Measurements from ENCODE around the gene ANXA11. TPM values are rescaled to one million over a fixed set of nuclear protein-coding genes. Genes with fewer than 3 reads are reported as not detected.
A peak's percentile ranks its signal among the peaks of the same experiment; 100 is the strongest.

ANXA11 gene
- total and polyA plus RNA-seq, 2 of the 4 experiments (the other 2 are of a cell fraction) = 39.4 to 109 TPM

GRCh38 chr10:80154626-80154977 is 50.7 kb downstream of the ANXA11 start:
- Histone ChIP-seq H3K27me3 (ENCODE audit: control insufficient read depth, insufficient read depth, low read length) (no peaks in the 10 kb centered on the region), H3K9ac (ENCODE audit: low read depth, low read length) (peak overlapping the region; percentile 46), H3K4me2 (ENCODE audit: low read depth, low read length) (peak overlapping the region; percentile 63), H4K5ac (ENCODE audit: low read depth, low read length) (peak overlapping the region; percentile 74), H4K20me1 (ENCODE audit: insufficient read depth, low read length) (peaks cover 21% of the 10 kb centered on the region), H2AK9ac (replicated peaks; ENCODE audit: low read depth, low read length, poor library complexity) (peak overlapping the region; percentile 96), H3K9me3 (ENCODE audit: control insufficient read depth, insufficient read depth, low read length) (no peaks in the 10 kb centered on the region), H3K4me1 (ENCODE audit: control insufficient read depth, insufficient read depth, low read length) (peaks cover 42% of the 10 kb centered on the region), H2AK5ac (ENCODE audit: low read depth, low read length) (peak overlapping the region; percentile 89), H2BK15ac (ENCODE audit: low read depth, low read length) (peak overlapping the region; percentile 86; the same call in 2 of the 3 replicates), H3K36me3 (ENCODE audit: control insufficient read depth, insufficient read depth, low read length) (peaks cover 55% of the 10 kb centered on the region), H3K18ac (ENCODE audit: low read depth, low read length) (peak overlapping the region; percentile 81), H3K23ac (ENCODE audit: low read depth, low read length) (peak overlapping the region; percentile 94), H2BK20ac (ENCODE audit: low read depth, low read length) (peak overlapping the region; percentile 89), H3K4ac (ENCODE audit: low read depth, low read length) (peak overlapping the region; percentile 95), H3K14ac (replicated peaks; ENCODE audit: low read depth, low read length) (peak overlapping the region; percentile 93), H2BK5ac (ENCODE audit: low read depth, low read length, poor library complexity, severe bottlenecking) (peak overlapping the region; percentile 87), H3K56ac (ENCODE audit: extremely low read depth, insufficient read depth, low read length) (peak overlapping the region; percentile 84), H4K91ac (ENCODE audit: insufficient read depth, low read depth, low read length) (peak overlapping the region; percentile 95), H3K9me1 (ENCODE audit: insufficient read depth, low read length) (peaks cover 56% of the 10 kb centered on the region), H3K27ac (ENCODE audit: insufficient read depth, low read length) (peak overlapping the region; percentile 93), H2AFZ (replicated peaks; ENCODE audit: low read length, poor library complexity) (peak overlapping the region; percentile 4), H4K8ac (ENCODE audit: low read depth in 2 of 2, low read length in 2 of 2) (peak overlapping the region; percentile 71 to 91), H2BK120ac (ENCODE audit: low read depth, low read length) (peak overlapping the region; percentile 89), H3K4me3 (ENCODE audit: insufficient read depth, low read depth, low read length) (no peak overlapping the region), H3K79me1 (ENCODE audit: low read depth in 1 of 2, low read length in 2 of 2) (peaks cover 32 to 68% of the 10 kb centered on the region in 2 experiments)
- DNase-seq (no peak), ATAC-seq (ENCODE audit: low read depth) (no peak)
- in situ Hi-C loops (cut with MboI; ENCODE audit: low sequenced_read_pairs) = loop anchor here (10.0 to 25.0 kb wide), 2 partner anchors 50 to 308 kb away; partner anchors contain the start of genes ANXA11 and TSPAN14
- dilution Hi-C loops (cut with HindIII; ENCODE audit: low sequenced_read_pairs, unreplicated experiment) = no loop called here
- ChIA-PET POLR2A (ENCODE audit: unreplicated experiment) (no interaction called here), CTCF (interaction anchor here (0.9 kb wide), 1 partner anchor 11 kb away, joined by 8 read pairs; no protein-coding TSS in a partner anchor)
- TF ChIP-seq MAZ (IDR thresholded peaks at IDR 0.05; ENCODE audit: borderline replicate concordance, low read depth, low read length) (no peak), CEBPB (IDR thresholded peaks at IDR 0.05; ENCODE audit: low read depth, low read length) (no peak), NFE2L2 (IDR thresholded peaks at IDR 0.05; ENCODE audit: low read depth, low read length) (no peak), RAD21 (IDR thresholded peaks at IDR 0.05; ENCODE audit: low read length) (no peak), FOS (IDR thresholded peaks at IDR 0.05; ENCODE audit: low read depth, low read length) (no peak), CHD1 (IDR thresholded peaks at IDR 0.05; ENCODE audit: low read depth, low read length) (no peak), POLR2A (IDR thresholded peaks at IDR 0.05; ENCODE audit: low read depth, low read length) (no peak), ELK1 (IDR thresholded peaks at IDR 0.05; ENCODE audit: borderline replicate concordance, low read depth, low read length) (no peak), MXI1 (IDR thresholded peaks at IDR 0.05; ENCODE audit: borderline replicate concordance, low read depth, low read length) (no peak), RCOR1 (IDR thresholded peaks at IDR 0.05; ENCODE audit: insufficient replicate concordance, low read length) (no peak), CTCF (conservative IDR thresholded peaks at IDR 0.05; ENCODE audit: low read depth, low read length) (no peak)
- 100% methylated on average over 1 of the region's 5 CpGs; no CpG with 5 or more reads in 1 of the 2 experiments for WGBS, 2 experiments (ENCODE audit: extremely low coverage in 2 of 2, insufficient read length in 1 of 2)
- intact Hi-C loops (cut with micrococcal nuclease) = no loop called here
- BruUV-seq (replicated peaks) = no TSS peak
